ENCODE measurements around the gene SRC. TPM values are rescaled to one million over a fixed set of nuclear protein-coding genes. Genes with fewer than 3 reads are reported as not detected.

The SRC gene
- total RNA-seq, 1 donor from 2014 or later, result 20.2 TPM

- no peak for DNase-seq (ENCODE audit: low read depth, low spot score)
These were observed 30.9 kb upstream of the SRC start for GRCh38 chr20:37315021-37315451.

GRCh38 chr20:37315452-37316110 is 30.4 kb upstream of the SRC start:
- DNase-seq (ENCODE audit: low read depth, low spot score), result no peak

- DNase-seq (ENCODE audit: low read depth, low spot score), result no peak
These were observed 29.7 kb upstream of the SRC start for GRCh38 chr20:37316116-37316774.

GRCh38 chr20:37316775-37317170 is 29.2 kb upstream of the SRC start:
- DNase-seq (ENCODE audit: low read depth, low spot score), result no peak

GRCh38 chr20:37317316-37317715 is 28.6 kb upstream of the SRC start:
- no peak for DNase-seq (ENCODE audit: low read depth, low spot score)

- no peak for DNase-seq (ENCODE audit: low read depth, low spot score)
These were observed 27.8 kb upstream of the SRC start for GRCh38 chr20:37317994-37318640.

- DNase-seq (ENCODE audit: low read depth, low spot score), result no peak
These were observed 26.7 kb upstream of the SRC start for GRCh38 chr20:37319151-37319671.

- no peak for DNase-seq (ENCODE audit: low read depth, low spot score)
These were observed 22.0 kb upstream of the SRC start for GRCh38 chr20:37323985-37324384.

GRCh38 chr20:37325206-37325605 is 20.7 kb upstream of the SRC start:
- DNase-seq (ENCODE audit: low read depth, low spot score), result no peak

- no peak for DNase-seq (ENCODE audit: low read depth, low spot score)
These were observed 19.3 kb upstream of the SRC start for GRCh38 chr20:37326666-37327065.

- DNase-seq (ENCODE audit: low read depth, low spot score), result no peak
These were observed 18.2 kb upstream of the SRC start for GRCh38 chr20:37327748-37328147.

- DNase-seq (ENCODE audit: low read depth, low spot score), result no peak
These were observed 17.6 kb upstream of the SRC start for GRCh38 chr20:37328149-37328945.

GRCh38 chr20:37329481-37330165 is 16.3 kb upstream of the SRC start:
- no peak for DNase-seq (ENCODE audit: low read depth, low spot score)

GRCh38 chr20:37330316-37330715 is 15.6 kb upstream of the SRC start:
- DNase-seq (ENCODE audit: low read depth, low spot score), result no peak

GRCh38 chr20:37331060-37331857 is 14.7 kb upstream of the SRC start:
- DNase-seq (ENCODE audit: low read depth, low spot score), result no peak

- no peak for DNase-seq (ENCODE audit: low read depth, low spot score)
These were observed 12.7 kb upstream of the SRC start for GRCh38 chr20:37333130-37333847.

- no peak for DNase-seq (ENCODE audit: low read depth, low spot score)
These were observed 12.1 kb upstream of the SRC start for GRCh38 chr20:37333848-37334318.

GRCh38 chr20:37334450-37334849 is 11.5 kb upstream of the SRC start:
- no peak for DNase-seq (ENCODE audit: low read depth, low spot score)

GRCh38 chr20:37335642-37336368 is 10.1 kb upstream of the SRC start:
- no peak for DNase-seq (ENCODE audit: low read depth, low spot score)

Measured in pulmonary artery endothelial cell (primary cell).